IPS-15b (cell line): Measurements from ENCODE around the gene LMF1.

Experiments used
- H3K27me3 ChIP-seq: one replicate; pipeline ENCODE4 v1.6.1; 2013; ENCODE audit warnings: low read length; ENCODE audit not compliant: control insufficient read depth, insufficient read depth
- H3K36me3 ChIP-seq: one replicate; pipeline ENCODE4 v1.6.1; 2013; ENCODE audit warnings: low read length; ENCODE audit not compliant: control insufficient read depth, insufficient read depth
- H3K4me1 ChIP-seq: one replicate; pipeline ENCODE4 v1.6.1; 2013; ENCODE audit warnings: mild to moderate bottlenecking, low read length; ENCODE audit not compliant: control insufficient read depth, insufficient read depth
- H3K4me3 ChIP-seq: one replicate; pipeline ENCODE4 v1.5.1; 2013; ENCODE audit warnings: low read depth, low read length
- H3K9ac ChIP-seq: one replicate; pipeline ENCODE4 v1.6.1; 2013; ENCODE audit warnings: low read depth, mild to moderate bottlenecking, low read length
- H3K9me3 ChIP-seq: one replicate; pipeline ENCODE4 v1.6.1; 2013; ENCODE audit warnings: mild to moderate bottlenecking, low read length; ENCODE audit not compliant: control insufficient read depth, insufficient read depth

LMF1 gene

GRCh38 chr16:970766-971581 lies at the start of gene LMF1:
Gene LMF1 (minus strand): TSS chr16:970984. CDS start chr16:970980, 4 bp downstream.
- peak within 1 kb of the TSS; percentile 64 for H3K4me3 ChIP-seq
- H3K9ac ChIP-seq: peak within 1 kb of the TSS; percentile 73
- H3K36me3 ChIP-seq: no peaks in the 10 kb centered on the region
- peaks cover 9% of the 10 kb centered on the region for H3K27me3 ChIP-seq
- H3K9me3 ChIP-seq: no peaks in the 10 kb centered on the region
- H3K4me1 ChIP-seq: no peaks in the 10 kb centered on the region

GRCh38 chr16:1020091-1020399 lies 49.3 kb upstream of the LMF1 start:
- Histone ChIP-seq H3K9me3 (no peaks in the 10 kb centered on the region), H3K4me3 (no peak overlapping the region), H3K27me3 (no peaks in the 10 kb centered on the region), H3K9ac (no peak overlapping the region), H3K36me3 (no peaks in the 10 kb centered on the region), H3K4me1 (no peaks in the 10 kb centered on the region)

GRCh38 chr16:1019231-1020090 lies 48.7 kb upstream of the LMF1 start:
- Histone ChIP-seq H3K9ac (no peak overlapping the region), H3K36me3 (no peaks in the 10 kb centered on the region), H3K4me3 (no peak overlapping the region), H3K9me3 (no peaks in the 10 kb centered on the region), H3K4me1 (no peaks in the 10 kb centered on the region), H3K27me3 (no peaks in the 10 kb centered on the region)

GRCh38 chr16:1018447-1019198 lies 47.8 kb upstream of the LMF1 start:
- H3K4me1 ChIP-seq: no peaks in the 10 kb centered on the region
- no peak overlapping the region for H3K9ac ChIP-seq
- no peaks in the 10 kb centered on the region for H3K27me3 ChIP-seq
- no peak overlapping the region for H3K4me3 ChIP-seq
- no peaks in the 10 kb centered on the region for H3K36me3 ChIP-seq
- H3K9me3 ChIP-seq: no peaks in the 10 kb centered on the region

- Histone ChIP-seq H3K9ac (no peak overlapping the region), H3K27me3 (no peaks in the 10 kb centered on the region), H3K4me3 (no peak overlapping the region), H3K9me3 (no peaks in the 10 kb centered on the region), H3K36me3 (no peaks in the 10 kb centered on the region), H3K4me1 (no peaks in the 10 kb centered on the region)
Observed at GRCh38 chr16:1014771-1015495, 44.1 kb upstream of the LMF1 start.

- no peaks in the 10 kb centered on the region for H3K27me3 ChIP-seq
- no peaks in the 10 kb centered on the region for H3K9me3 ChIP-seq
- H3K4me1 ChIP-seq: no peaks in the 10 kb centered on the region
- H3K9ac ChIP-seq: no peak overlapping the region
- no peaks in the 10 kb centered on the region for H3K36me3 ChIP-seq
- H3K4me3 ChIP-seq: no peak overlapping the region
Observed at GRCh38 chr16:1014221-1014620, 43.4 kb upstream of the LMF1 start.

GRCh38 chr16:1013593-1013900 lies 42.8 kb upstream of the LMF1 start:
- Histone ChIP-seq H3K36me3 (no peaks in the 10 kb centered on the region), H3K27me3 (no peaks in the 10 kb centered on the region), H3K4me1 (no peaks in the 10 kb centered on the region), H3K4me3 (no peak overlapping the region), H3K9ac (no peak overlapping the region), H3K9me3 (no peaks in the 10 kb centered on the region)

GRCh38 chr16:1012722-1013592 lies 42.2 kb upstream of the LMF1 start:
- Histone ChIP-seq H3K27me3 (no peaks in the 10 kb centered on the region), H3K4me1 (no peaks in the 10 kb centered on the region), H3K36me3 (no peaks in the 10 kb centered on the region), H3K4me3 (no peak overlapping the region), H3K9me3 (no peaks in the 10 kb centered on the region), H3K9ac (no peak overlapping the region)

GRCh38 chr16:1012135-1012534 lies 41.4 kb upstream of the LMF1 start:
- Histone ChIP-seq H3K36me3 (no peaks in the 10 kb centered on the region), H3K9ac (no peak overlapping the region), H3K4me1 (no peaks in the 10 kb centered on the region), H3K27me3 (no peaks in the 10 kb centered on the region), H3K9me3 (no peaks in the 10 kb centered on the region), H3K4me3 (no peak overlapping the region)

GRCh38 chr16:1011316-1012082 lies 40.7 kb upstream of the LMF1 start:
- Histone ChIP-seq H3K9ac (no peak overlapping the region), H3K27me3 (no peaks in the 10 kb centered on the region), H3K4me1 (no peaks in the 10 kb centered on the region), H3K4me3 (no peak overlapping the region), H3K36me3 (no peaks in the 10 kb centered on the region), H3K9me3 (no peaks in the 10 kb centered on the region)
